HPDE6-E6E7 (cell line): ENCODE measurements around the gene KCNMA1.

Source experiments
- DNase-seq: peaks from one replicate; pipeline ENCODE4 v3.0.0; 2011; ENCODE audit warnings: missing footprints; ENCODE audit errors: extremely low spot score

The KCNMA1 gene

GRCh38 chr10:77455561-77455960 is 182.0 kb downstream of the KCNMA1 start:
- no peak for DNase-seq

GRCh38 chr10:77452952-77453564 is 184.6 kb downstream of the KCNMA1 start:
- DNase-seq = no peak

GRCh38 chr10:77451886-77452285 is 185.7 kb downstream of the KCNMA1 start:
- DNase-seq = no peak

- no peak for DNase-seq
Measured at GRCh38 chr10:77448226-77448625, 189.4 kb downstream of the KCNMA1 start.

GRCh38 chr10:77446700-77447099 is 190.9 kb downstream of the KCNMA1 start:
- no peak for DNase-seq

GRCh38 chr10:77445547-77445946 is 192.1 kb downstream of the KCNMA1 start:
- no peak for DNase-seq

GRCh38 chr10:77444041-77444440 is 193.6 kb downstream of the KCNMA1 start:
- DNase-seq = no peak

- no peak for DNase-seq
Measured at GRCh38 chr10:77442699-77443189, 194.9 kb downstream of the KCNMA1 start.

GRCh38 chr10:77441353-77442166 is 196.0 kb downstream of the KCNMA1 start:
- no peak for DNase-seq

- DNase-seq = no peak
Measured at GRCh38 chr10:77436257-77436975, 201.2 kb downstream of the KCNMA1 start.

GRCh38 chr10:77433546-77433945 is 204.1 kb downstream of the KCNMA1 start:
- no peak for DNase-seq

- DNase-seq = no peak
Measured at GRCh38 chr10:77431980-77432797, 205.4 kb downstream of the KCNMA1 start.

- DNase-seq = no peak
Measured at GRCh38 chr10:77431209-77431611, 206.4 kb downstream of the KCNMA1 start.

- no peak for DNase-seq
Measured at GRCh38 chr10:77430530-77430929, 207.1 kb downstream of the KCNMA1 start.

- DNase-seq = peak; percentile 27
Measured at GRCh38 chr10:77428691-77429395, 208.8 kb downstream of the KCNMA1 start.

GRCh38 chr10:77424257-77424656 is 213.4 kb downstream of the KCNMA1 start:
- no peak for DNase-seq

- DNase-seq = no peak
Measured at GRCh38 chr10:77422491-77423338, 214.9 kb downstream of the KCNMA1 start.

GRCh38 chr10:77421591-77421990 is 216.0 kb downstream of the KCNMA1 start:
- no peak for DNase-seq

GRCh38 chr10:77420947-77421523 is 216.6 kb downstream of the KCNMA1 start:
- DNase-seq = no peak

GRCh38 chr10:77419979-77420378 is 217.6 kb downstream of the KCNMA1 start:
- no peak for DNase-seq
